AG04449 (cell line): Measurements from ENCODE around the gene SORBS2.
A peak's percentile ranks its signal among the peaks of the same experiment; 100 is the strongest.

Experiments used
- CTCF ChIA-PET: fragments of 350-600 bp; formaldehyde crosslinking; extraction: SDS; loops from one replicate; lab custom pipeline; 2021; ENCODE audit warnings: antibody characterized with exemption; lab: Yijun Ruan, JAX
- POLR2A ChIA-PET: fragments of 400-600, 350-600 bp; formaldehyde crosslinking; extraction: SDS; loops from one replicate; lab custom pipeline; 2020; ENCODE audit warnings: antibody characterized with exemption, inconsistent platforms; lab: Yijun Ruan, JAX
- DNase-seq: peaks from one replicate; pipeline ENCODE4 v3.0.0-alpha.2; 2010; ENCODE audit warnings: low read depth, low spot score
- H3K4me3 ChIP-seq: 2 replicates; pipeline ENCODE4 v1.5.1; 2011; ENCODE audit warnings: low read depth, mild to moderate bottlenecking, control low read depth, low read length
- TF ChIP-seq, protein P1 (sequence below): IDR thresholded peaks from one replicate; pipeline ENCODE4 v1.5.1; 2011; ENCODE audit warnings: mild to moderate bottlenecking, moderate library complexity, low read length, control low read depth, inconsistent platforms; ENCODE audit not compliant: insufficient read depth; ENCODE audit errors: missing control alignments

SORBS2 gene

DNA sequence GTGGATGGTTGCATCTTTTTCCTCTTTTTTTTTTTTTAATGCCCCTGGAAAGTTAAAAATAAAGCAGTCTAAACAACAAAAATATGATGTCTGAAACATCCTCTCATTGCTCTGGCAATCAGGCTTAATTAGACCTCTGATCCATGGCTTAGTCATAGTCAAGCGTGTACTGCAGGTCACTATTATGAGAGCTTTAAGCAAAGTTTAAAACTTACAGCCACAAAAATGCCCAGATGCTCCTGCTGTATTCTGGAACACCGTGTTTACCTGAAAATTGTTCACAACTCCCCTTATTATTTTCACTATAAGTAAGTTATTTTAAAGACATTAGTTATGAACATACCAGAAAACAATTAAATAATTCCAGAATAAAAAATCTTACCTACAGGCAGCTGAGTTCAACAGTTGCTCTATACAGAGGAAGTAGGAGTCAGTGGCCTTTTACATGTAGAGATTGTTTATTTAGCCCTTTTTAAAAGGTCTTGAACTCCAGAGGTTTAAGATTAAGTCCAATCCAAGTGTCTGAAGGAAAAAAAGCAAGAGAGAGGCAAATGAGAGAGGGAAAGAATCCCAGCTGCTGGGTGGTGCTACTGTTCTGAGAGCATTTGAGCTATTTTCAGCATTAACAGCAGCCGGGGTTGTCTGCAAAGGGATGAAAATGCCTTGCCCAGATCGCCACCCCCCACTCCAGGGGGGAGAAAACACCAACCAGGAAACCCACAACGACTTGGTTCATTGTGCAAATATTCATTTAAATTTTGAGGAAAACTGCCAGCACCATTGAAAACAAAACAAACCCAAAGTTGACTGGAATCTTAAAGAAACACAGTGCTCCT is 36.9 kb downstream of the SORBS2 start:
- POLR2A ChIA-PET: interaction anchor here (1.0 to 1.4 kb wide), 3 partner anchors 18 to 72 kb away, joined by 3 to 8 read pairs (median 5); no protein-coding TSS in a partner anchor
- TF ChIP-seq, protein P1, sequence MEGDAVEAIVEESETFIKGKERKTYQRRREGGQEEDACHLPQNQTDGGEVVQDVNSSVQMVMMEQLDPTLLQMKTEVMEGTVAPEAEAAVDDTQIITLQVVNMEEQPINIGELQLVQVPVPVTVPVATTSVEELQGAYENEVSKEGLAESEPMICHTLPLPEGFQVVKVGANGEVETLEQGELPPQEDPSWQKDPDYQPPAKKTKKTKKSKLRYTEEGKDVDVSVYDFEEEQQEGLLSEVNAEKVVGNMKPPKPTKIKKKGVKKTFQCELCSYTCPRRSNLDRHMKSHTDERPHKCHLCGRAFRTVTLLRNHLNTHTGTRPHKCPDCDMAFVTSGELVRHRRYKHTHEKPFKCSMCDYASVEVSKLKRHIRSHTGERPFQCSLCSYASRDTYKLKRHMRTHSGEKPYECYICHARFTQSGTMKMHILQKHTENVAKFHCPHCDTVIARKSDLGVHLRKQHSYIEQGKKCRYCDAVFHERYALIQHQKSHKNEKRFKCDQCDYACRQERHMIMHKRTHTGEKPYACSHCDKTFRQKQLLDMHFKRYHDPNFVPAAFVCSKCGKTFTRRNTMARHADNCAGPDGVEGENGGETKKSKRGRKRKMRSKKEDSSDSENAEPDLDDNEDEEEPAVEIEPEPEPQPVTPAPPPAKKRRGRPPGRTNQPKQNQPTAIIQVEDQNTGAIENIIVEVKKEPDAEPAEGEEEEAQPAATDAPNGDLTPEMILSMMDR: peak; percentile 13
- CTCF ChIA-PET: interaction anchor here (0.7 to 1.4 kb wide), 4 partner anchors 11 to 263 kb away, joined by 3 to 6 read pairs (median 4); no protein-coding TSS in a partner anchor
- peak overlapping the region; percentile 26 for H3K4me3 ChIP-seq
- DNase-seq: peak; percentile 80

DNA sequence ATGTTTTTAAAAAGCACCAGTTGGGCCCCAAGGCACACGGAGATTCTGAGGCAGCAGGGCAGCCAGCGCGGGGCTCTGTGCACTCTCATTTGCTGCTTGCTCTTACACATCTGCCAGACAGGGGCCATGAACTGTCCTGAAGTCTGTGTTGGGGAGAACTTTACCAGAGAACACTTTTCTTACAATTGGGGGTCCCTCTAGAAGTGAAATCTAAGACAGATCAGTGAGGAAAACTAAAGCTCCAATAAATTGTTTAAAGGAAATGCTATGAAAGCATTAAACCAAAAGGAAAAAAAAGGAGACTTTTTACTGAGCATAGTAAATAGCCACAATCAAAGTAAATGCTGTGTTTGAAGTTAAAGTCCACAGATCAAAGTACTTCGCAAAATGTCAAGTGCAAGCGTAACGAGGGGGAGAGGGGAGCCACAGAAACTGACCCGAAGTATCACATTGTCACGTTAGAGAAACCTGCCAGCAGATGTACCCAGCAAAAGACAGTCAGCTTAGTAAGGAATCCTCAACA is 37.8 kb downstream of the SORBS2 start:
- no peak for DNase-seq
- TF ChIP-seq, protein P1: no peak
- ChIA-PET CTCF (interaction anchor here (0.7 to 1.4 kb wide), 5 partner anchors 11 to 264 kb away, joined by 3 to 6 read pairs (median 3); no protein-coding TSS in a partner anchor), POLR2A (interaction anchor here (1.0 to 1.4 kb wide), 3 partner anchors 19 to 73 kb away, joined by 3 to 8 read pairs (median 5); no protein-coding TSS in a partner anchor)
- peak overlapping the region; percentile 35 for H3K4me3 ChIP-seq

DNA sequence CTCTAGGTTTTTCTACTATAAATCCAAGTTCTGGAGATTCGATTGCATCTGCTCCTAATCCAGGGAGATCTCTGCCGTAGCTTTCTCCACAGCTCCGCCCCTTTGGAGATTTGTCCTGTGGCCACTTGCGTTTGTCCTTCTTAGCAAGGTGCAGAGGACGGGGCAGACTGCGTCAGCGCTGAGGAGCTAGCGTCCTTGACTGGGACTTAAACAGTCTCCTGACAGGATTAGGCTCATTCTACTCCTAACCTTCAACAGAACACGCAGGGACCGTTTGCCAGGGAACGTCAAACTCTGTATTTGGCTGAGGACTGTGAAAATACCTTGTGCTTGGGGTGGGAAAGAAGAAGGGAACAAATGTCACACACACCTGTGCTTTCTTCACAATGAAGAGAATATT is 38.6 kb downstream of the SORBS2 start:
- ChIA-PET CTCF (interaction anchor here (1.1 kb wide), 1 partner anchor 30 kb away, joined by 3 read pairs; no protein-coding TSS in a partner anchor), POLR2A (no interaction called here)
- H3K4me3 ChIP-seq: no peak overlapping the region
- TF ChIP-seq, protein P1: no peak
- no peak for DNase-seq

DNA sequence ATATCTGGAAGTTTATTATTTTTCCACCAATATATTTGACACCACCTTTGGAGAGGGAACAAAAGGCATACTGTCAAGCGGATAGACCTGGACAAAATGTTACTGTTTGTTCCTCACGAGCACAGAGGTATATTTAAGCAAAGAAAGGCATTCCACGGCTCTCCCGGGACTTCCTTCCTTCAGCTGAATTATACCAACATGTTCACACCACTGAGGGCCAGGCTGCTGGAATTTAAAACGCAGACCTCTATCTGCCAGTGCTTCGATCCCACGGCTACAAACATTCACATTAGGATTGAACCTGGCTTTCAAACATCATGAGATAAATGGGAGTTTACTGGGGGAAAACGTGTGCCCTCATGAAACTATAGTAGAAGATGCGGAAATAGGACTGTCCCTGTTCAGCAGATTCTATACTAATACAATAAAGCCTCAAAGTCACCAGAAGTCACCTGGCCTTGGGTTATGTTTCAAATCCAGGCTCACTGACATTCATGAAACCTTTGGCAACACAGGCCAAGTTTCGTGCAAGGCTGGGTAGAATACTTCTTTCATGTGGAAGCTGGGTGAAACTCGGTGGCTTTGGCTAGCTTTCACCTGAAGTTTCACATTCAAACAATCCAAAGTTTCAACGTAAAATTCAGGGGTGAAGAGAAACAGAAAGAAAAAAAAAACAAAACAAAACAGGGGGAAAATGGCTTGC is 39.5 kb downstream of the SORBS2 start:
- TF ChIP-seq, protein P1: no peak
- H3K4me3 ChIP-seq: no peak overlapping the region
- ChIA-PET POLR2A (no interaction called here), CTCF (no interaction called here)
- no peak for DNase-seq

DNA sequence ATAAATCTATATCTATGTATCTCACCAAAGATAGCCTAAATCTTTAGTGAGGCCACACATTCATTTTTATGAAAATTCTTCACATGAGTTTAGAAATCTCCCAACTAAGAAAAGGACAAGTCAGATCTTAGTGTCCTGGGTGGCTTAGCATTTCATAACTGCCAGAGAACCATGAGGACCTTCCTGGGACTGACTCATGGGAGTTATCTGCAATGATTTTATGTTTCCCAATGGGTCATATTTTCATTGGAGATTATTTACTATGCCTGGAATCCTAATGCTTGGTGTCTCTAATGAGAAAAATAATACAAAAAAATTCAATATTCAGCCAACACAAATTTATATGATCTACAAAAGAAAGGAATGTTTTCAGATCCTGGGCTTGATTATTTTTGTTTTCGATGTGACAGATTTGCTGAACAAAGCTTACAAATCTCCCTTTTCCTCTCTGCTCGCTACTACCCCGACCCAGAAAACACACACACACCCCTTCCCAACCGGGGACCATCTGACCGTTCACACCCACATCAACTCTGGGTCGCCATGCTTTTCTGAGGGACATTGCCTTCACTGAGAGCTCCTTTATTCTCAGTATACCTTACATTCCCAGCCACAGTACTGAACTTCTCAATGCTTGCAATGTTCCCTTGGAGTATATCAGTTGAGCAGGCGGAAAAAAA is 40.1 kb downstream of the SORBS2 start:
- CTCF ChIA-PET: interaction anchor here (1.2 kb wide), 1 partner anchor 132 kb away, joined by 3 read pairs; no protein-coding TSS in a partner anchor
- TF ChIP-seq, protein P1: no peak
- POLR2A ChIA-PET: no interaction called here
- H3K4me3 ChIP-seq: no peak overlapping the region
- peak; percentile 14 for DNase-seq
